Measurements from ENCODE around the gene SQSTM1.

- no peak for TF ChIP-seq EZH2 (IDR thresholded peaks at IDR 0.05; ENCODE audit: insufficient read depth, poor library complexity, severe bottlenecking)
- TF ChIP-seq EZH2phosphoT487 (IDR thresholded peaks at IDR 0.05; ENCODE audit: insufficient read depth, low read depth), result no peak
These were observed 18.4 kb upstream of the SQSTM1 start for GRCh38 chr5:179802207-179802883.

All from GM23248 (cell line).